ENCODE data around the gene FAM53B.

FAM53B gene

DNA sequence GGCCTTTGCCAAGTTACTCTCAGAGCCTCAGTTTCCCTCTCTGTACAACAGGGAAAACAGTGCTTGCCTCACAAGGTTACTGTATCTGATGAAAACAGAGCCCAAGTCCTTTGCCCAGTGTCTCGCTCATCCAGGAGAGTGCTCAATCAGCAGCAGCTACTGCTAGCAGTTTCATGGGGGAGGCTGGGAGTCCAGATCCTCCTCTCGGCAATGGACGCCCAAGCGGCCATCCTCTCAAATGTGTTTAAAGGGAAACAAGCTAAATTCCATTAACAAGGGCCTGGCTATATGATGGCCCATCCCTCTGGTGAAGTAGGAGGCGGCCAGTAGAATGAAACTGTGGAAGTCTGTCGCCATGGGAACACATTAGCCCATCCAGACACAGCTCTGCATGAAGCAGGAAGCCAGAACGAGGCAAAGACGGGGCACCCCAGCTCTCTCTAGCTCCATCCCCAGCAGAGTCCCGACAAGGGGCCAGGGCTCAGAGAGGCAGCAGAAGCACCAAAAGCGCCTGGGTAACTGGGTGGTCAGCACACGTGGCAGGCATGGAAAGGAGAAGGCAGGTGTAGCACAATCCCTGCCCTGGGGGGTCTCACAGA, 35.2 kb downstream of the FAM53B start:
- no peak for DNase-seq

- DNase-seq: no peak
Observed at GRCh38 chr10:124708246-124708779, 35.9 kb downstream of the FAM53B start.

- DNase-seq: no peak
Observed at GRCh38 chr10:124707551-124707950, 36.6 kb downstream of the FAM53B start.

DNA sequence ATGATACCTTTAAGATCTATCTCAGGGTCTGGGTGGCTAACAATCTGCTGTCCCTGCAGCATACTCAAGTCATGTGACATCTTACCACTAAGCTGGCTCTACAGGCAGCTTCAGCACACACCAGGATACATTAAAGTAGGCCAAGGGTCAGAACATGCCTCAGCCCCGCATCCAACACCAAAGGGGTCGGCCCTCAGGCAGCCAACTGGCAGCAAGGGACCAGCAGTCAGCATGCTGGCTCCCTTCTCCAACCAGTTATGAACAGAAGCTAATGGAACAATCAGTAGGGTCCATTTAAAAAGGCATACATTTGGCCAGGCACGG, 37.1 kb downstream of the FAM53B start:
- DNase-seq: no peak

- DNase-seq: no peak
Observed at GRCh38 chr10:124706462-124707143, 37.6 kb downstream of the FAM53B start.

DNA sequence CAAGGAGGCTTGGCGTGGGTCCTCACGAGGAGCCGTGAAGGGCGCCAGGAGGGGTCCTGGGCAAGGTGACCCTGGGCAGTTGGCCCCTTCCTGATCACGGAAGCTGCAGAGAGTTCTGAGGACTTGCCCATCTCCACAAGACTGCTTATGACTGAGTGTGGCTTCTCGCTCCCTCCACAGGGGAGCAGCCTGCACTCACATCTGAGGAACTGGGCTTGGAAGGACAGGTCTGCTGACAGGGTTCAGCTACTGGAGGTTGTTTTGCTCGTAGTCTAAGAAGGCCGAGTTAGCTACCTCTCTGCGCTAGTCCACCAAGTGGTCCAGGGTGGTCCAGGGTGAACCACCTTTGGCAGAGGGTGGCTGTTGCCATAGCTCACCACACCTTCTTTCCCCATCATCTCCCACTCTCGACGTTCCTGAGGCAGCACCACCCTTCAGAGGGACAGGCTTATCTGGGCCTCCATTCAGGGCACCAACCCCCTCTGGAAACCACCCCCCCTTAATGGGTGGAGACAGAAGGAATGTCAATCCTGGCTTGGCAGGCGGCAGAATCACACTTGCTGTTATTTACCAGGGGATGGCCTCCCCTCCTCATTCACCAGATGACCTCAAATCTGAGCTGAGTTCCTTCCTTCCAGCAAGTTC, 38.2 kb downstream of the FAM53B start:
- DNase-seq: no peak

DNA sequence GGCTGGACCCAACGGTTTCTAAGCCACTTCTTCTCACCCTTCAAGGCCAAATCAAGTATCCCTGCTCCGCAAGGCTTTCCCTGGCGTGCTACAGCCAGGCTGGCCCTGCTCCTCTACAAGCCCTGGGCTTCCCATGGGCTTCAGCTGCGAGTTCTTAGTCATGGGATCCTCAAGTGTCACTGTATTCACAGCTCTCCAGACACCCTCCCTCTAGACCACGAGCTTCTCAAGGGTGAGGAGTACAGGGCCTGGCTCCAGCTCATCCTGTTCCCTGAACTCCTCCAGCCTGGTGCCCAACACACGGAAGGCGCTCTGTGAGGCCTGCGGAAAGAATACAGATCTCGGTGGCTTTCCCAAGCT, 38.8 kb downstream of the FAM53B start:
- no peak for DNase-seq

DNA sequence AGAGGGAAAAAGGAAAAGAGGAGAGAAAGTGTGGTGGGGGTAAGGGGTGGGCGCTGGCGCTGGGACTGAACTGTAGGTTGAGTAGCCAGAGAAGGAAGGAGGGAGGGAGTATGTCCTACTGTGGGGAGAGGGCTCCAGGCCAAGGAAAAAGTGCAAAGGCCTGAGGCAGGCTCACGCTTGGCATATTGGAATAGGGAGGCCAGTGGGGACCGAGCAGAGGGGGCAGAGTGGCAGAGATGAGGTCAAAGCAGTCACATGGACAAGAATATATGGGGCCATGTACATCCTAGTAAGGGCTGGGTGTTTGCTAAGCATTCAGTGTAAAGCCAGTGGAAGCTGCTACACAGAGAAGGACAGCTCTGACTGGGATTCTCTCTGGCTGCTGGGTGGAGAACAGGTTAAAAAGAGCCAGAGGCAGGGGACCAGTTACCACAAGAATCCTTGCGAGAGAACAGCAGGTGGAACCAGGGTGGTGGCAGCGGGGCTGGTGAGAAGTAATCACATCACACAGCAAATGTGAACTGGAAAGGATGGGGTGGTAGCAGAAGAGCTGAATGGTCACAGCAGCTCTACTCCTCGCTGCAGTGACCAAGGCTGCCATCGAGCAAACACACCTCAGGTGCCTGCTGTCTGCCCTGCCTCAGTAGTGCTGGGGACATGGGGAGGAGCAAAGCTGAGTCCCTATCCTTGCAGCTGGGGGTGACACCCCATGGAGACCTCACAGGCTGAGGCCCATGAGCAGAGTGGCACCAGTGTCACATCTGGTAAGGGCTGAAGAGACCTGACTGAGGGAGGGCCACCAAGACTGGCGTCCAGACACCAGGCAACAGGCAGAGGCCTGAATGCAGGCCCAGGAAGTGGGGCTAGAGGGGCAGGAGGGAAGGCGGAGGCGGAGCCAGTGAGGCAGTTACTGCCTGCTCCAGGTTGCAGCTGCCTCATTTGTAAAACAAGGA, 39.5 kb downstream of the FAM53B start:
- DNase-seq: no peak

GRCh38 chr10:124703778-124704427, 40.3 kb downstream of the FAM53B start:
- no peak for DNase-seq

- no peak for DNase-seq
Observed at GRCh38 chr10:124703372-124703771, 40.8 kb downstream of the FAM53B start.

GRCh38 chr10:124701881-124702656, 42.1 kb downstream of the FAM53B start:
- DNase-seq: peak; percentile 27

DNA sequence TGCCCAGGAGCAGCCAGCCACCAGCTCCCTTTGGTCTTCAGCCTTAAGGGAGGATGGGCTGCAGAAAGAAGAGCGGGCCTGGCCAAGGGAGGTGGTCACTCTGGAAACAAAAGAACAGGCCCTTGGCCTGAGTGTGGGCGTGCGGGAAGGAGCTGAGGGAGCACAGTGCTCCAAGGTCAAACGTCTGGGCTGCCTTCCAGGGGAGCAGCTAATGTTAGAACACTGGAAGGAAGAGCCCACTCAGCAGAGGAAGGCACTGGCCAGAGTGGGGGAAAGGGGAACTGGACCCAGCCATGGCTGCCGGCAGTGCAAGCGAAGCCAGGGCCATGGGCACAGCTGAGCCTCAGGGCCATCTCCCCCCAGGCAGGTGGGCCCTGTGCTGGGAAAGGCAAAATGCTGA, 42.7 kb downstream of the FAM53B start:
- no peak for DNase-seq

- no peak for DNase-seq
Observed at GRCh38 chr10:124701038-124701365, 43.2 kb downstream of the FAM53B start.

DNA sequence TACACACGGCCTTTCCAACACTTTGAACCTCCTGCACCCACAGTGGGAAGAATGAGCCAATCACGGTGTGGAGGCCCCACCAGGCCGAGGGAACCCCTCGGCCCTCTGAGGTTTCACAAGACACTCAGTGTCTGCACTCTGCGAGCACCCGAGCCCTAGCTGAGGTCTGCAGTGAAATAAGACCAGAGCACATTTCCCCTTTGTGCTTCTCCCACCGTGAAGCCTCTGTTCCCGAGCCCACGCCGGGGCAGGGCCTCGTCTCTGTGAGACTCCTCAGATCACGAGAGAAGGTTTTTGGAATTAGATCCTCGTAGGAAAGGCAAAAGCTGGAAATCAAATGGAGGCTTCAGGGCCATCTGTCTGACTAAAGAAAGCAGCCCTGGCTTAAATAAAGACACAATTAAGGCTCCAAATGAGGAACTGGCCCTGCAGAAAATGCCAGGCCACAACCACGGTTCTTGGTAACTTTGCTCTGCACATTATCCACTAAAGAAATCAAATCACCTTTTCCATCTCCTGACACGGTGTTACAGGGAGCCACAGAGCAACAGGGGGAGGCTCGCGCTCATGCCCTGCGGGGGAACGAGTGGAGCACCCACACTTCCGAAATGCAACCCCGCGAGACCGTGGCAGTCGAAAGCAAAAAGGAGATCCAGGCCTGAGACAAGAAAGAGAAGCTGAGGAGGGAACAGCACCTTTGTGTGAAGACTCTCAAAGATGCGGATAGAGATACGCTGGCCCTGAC, 43.7 kb downstream of the FAM53B start:
- no peak for DNase-seq

DNA sequence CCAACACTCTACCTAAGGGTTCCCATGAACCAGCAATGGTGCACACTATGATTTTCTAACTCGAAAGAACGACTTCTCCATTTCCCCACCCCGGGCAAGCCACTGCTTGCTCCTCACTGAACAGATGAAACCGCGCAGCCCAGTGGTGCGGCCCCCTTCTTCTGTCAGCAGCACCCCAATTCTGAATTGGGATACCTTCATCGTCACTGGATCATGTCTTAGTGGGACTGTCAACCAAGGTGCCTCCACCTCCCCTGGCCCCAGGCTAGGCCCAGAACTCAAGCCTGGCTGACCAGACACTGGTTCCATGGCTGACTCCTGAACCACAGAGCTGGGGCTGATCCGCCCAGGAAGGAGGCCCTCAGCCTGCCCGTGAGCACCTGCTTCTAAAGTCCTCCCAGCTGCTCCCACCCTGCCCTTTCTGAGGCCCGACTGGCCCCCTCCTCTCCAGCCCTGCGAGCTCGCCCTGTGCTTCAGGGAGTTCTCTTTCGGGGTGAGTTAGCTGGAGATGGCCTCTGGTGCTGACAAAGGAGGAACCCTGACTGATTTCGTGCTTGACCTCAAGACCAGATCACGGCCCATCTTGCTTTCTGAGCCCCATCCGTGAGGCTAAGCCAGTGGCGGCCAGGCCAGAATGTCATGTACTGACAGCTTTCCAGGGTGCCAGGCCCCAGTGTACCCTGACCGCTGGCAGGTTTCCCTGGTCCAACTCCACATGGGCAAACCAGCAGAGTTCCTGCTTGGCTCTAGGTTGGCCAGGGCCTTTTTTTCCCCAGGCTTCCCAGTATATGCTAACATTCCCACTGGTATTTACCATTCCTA, 44.5 kb downstream of the FAM53B start:
- DNase-seq: no peak

- DNase-seq: no peak
Observed at GRCh38 chr10:124698545-124699469, 45.4 kb downstream of the FAM53B start.

DNA sequence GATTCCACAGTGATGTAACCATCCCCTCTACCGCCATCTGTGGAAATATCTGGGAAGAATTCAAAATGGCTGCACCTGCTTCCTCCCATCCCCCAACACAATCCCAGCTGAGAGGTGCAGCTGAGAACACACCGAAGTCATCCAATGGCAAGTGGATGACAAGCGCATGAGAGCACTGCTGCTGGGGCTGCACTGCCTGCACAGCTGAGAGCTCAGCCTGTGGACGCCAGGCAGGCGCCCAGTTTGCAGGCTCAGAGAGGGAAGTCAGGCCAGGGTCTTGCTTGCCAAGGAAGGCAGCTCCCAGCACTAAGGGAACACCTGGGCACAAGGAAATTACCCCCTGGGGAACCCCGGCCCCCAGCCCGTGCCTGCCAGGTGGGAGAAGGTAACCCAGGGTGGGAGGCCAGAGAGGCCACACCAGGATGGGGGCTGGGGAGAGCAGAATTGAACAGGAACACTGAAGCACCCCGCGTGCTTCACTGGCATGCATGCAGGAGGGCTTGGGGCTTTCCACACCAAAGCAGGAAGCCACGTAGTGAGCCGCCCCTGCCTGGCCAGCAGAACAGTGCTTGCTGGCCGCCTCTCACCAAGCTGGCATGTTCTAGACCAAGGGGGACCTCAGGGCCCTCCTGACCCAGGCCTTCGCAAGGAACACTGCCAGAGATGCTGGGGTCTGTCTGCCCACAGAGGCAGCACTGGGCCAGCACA, 46.2 kb downstream of the FAM53B start:
- peak; percentile 44 for DNase-seq

GRCh38 chr10:124697443-124697836, 46.7 kb downstream of the FAM53B start:
- no peak for DNase-seq

Data from effector CD4-positive, alpha-beta T cell (primary cell).